GM23248 (cell line): Measurements from ENCODE around the gene PHOSPHO2.

Experiments
- EZH2 ChIP-seq: fragments of 200-600 bp; sonication (generic); IDR thresholded peaks from 2 replicates; pipeline ENCODE4 v1.6.1; 2018; ENCODE audit warnings: antibody characterized with exemption, mild to moderate bottlenecking; ENCODE audit not compliant: insufficient read depth, poor library complexity, severe bottlenecking
- EZH2phosphoT487 ChIP-seq: fragments of 200-600 bp; sonication (generic); IDR thresholded peaks from 2 replicates; pipeline ENCODE4 v1.6.1; 2018; ENCODE audit warnings: antibody characterized with exemption, moderate library complexity, mild to moderate bottlenecking, low read depth; ENCODE audit not compliant: insufficient read depth

- TF ChIP-seq EZH2 (no peak), EZH2phosphoT487 (no peak)
These were observed 23.4 kb downstream of the PHOSPHO2 start for GRCh38 chr2:169717691-169718063.
